GM18861 (cell line): ENCODE data around the gene FBL.
"Not testable (repeated sequence)": the region's sequence is repeated elsewhere in the genome, so short reads cannot be mapped to it uniquely, and the experiment has no call there.

ENCODE experiments used
- ATAC-seq: cut with Tn5 transposase; IDR thresholded peaks from one replicate; pipeline ENCODE4 v1.9.1; 2021; ENCODE audit not compliant: unreplicated experiment

The FBL gene

GRCh38 chr19:39825531-39826076, 20.6 kb downstream of the FBL start:
- ATAC-seq: no peak

- no peak for ATAC-seq
Observed at GRCh38 chr19:39825093-39825463, 21.1 kb downstream of the FBL start.

- peak; percentile 79 for ATAC-seq
Observed at GRCh38 chr19:39824143-39825092, 21.8 kb downstream of the FBL start.

DNA sequence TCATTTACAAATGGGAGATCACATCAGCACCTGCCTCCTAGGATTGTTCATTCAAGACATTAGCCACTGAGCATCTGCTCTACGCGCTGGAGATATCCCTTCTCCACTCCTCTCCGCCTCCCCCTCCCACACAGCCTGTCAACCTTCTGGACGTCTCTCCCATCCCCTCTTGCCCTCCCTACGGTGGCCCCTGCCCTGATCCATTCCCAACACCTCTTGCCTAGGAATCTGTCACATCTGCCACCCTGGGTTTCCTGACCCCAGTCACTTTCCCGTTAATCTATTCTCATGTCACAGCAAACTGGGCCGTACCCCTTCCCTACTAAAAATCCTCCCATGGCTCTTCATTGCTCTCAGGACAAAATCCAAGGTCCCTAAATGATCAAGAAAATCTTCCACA, 22.5 kb downstream of the FBL start:
- no peak for ATAC-seq

DNA sequence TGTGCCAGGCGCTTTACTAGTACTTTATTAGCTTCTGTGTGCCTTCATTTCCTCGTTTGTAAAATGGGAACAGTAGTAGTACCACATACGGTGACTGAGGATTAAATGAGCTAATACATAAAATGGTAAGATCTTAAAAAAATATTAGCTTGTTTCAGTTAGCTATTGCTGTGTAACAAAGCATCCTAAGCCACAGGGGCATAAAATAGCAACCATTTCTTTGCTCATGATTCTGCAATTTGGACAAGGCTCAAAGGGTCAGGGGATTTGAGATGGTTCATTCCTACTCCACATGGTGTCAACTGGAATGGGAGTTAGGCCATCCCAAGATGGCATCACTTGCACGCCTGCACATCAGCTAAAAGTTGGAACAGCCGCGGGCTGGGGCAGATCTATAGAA, 25.5 kb downstream of the FBL start:
- ATAC-seq: no peak

- no peak for ATAC-seq
Observed at GRCh38 chr19:39819786-39820185, 26.4 kb downstream of the FBL start.

- ATAC-seq: no peak
Observed at GRCh38 chr19:39818626-39819097, 27.5 kb downstream of the FBL start.

DNA sequence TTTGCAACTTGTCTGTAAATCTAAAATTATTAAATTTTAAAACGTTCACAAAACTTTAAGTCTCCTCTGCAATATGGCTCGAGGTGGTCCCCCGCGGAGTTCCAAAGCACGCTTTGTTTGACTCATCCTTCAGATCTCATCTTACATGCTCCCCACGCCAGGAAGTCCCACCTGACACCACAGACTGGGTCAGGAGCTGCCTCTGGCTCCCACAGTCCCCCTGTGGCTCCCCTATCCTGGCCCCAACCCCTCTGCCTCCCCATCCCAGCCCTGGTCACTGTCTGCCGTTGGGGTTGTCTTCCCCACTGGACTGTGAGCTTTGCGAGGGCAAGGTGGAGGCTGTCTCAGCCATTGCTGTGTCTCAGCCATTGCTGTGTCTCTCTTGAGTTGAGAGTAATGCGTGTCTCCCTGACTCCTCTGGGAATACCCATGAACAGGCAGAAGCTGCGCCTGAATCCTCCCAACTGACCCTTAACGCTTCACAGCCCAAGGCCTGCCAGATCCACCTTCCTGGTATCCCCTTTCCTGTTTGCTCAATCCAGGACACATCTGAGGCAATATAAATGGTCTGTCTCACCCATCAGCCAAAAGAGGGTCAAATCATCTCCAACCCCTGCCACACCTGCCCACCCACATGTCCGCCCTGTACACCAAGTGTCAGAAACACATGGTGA, 28.2 kb downstream of the FBL start:
- ATAC-seq: no peak

DNA sequence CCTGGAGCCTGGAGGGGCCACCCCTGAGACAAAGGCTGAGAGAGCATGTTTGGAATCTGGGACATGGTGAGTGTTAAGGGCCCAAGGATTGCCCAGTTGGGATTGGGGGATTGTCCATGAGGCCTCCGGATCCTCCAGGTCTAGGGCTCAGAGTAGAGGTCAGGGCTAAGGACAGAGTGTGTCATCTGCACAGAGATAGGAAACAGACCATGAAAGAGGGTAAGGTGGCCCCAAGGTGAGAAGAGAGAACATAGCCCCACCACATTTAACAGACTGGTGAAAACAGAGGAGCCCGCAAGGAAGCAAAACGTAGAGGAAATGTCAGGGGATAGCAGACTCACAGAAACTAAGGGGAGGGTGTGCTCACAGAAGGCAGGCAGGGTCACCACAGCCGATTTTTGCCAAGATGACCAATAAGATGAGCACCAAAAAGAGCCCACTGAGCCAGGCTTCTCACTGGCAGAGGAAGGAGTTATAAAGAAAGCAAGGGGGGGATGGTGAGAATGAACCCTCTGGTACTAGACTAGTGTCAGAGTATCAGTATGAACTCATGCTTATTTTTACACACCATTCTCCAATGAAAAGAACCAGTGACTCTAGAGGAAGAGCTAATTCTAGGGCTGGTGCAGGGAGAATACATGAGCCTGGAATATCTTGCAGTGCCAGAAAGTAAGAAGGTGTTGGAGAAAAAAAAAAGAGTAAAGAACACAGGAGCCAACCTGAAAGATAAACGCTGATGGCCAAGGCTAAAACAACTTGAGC, 29.7 kb downstream of the FBL start:
- no peak for ATAC-seq

GRCh38 chr19:39814595-39814994, 31.6 kb downstream of the FBL start:
- ATAC-seq: no peak

DNA sequence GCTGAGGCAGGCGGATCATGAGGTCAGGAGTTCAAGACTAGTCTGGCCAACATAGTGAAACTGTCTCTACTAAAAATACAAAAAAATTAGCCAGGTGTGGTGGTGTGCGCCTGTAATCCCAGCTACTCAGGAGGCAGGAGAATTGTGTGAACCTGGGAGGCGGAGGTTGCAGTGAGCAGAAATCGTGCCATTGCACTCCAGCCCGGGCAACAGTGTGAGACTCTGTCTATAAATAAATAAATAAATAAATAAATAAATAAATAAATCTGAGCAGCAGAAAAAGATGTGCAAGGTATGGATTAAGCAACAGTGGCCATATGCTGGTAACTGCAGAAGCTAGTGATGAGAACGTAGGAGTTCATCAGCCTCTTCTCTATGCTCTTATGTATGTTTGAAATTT, 32.1 kb downstream of the FBL start:
- ATAC-seq: not testable (repeated sequence)

- no peak for ATAC-seq
Observed at GRCh38 chr19:39813264-39813993, 32.8 kb downstream of the FBL start.

GRCh38 chr19:39811064-39811463, 35.1 kb downstream of the FBL start:
- no peak for ATAC-seq

DNA sequence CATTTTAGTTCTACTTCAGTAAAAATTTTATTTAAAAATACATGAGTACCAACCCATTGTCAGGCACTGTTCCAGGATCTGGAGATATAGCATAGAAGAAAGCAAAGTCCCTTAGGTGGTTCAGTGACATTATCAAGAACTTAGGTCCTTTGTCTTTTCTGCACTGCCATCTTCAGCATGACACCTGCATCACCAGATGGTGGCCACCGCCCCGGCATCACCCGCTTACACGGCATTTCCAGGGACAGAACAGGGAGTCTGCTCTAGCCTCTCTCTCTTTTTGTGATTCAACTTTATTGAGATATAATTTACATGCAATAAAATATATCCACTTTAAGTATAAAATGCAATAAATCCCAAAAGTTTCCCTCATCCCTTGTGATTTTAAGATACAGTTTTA, 35.8 kb downstream of the FBL start:
- ATAC-seq: no peak

GRCh38 chr19:39809368-39809767, 36.8 kb downstream of the FBL start:
- no peak for ATAC-seq

GRCh38 chr19:39808688-39809087, 37.5 kb downstream of the FBL start:
- ATAC-seq: not testable (repeated sequence)

DNA sequence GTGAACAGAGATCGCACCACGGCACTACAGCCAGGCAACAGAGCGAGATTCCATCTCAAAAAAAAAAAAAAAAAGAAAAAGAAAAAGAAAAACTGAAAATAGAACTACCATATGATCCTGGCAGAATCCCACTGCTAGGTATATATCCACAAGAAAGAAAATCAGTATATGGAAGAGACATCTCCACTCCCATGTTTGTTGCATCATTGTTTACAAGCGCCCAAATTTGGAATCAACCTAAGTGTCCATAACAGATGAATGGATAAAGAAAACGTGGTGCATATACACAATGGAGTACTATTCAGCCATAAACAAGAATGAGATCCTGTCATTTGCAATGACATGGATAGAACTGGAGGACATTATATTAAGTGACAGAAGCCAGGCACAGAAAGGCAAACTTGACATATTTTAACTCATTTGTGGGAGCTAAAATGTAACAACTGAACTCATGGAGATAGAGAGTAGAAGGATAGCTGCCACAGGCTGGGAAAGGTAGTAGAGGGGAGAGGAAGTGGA, 38.3 kb downstream of the FBL start:
- no peak for ATAC-seq

- no peak for ATAC-seq
Observed at GRCh38 chr19:39805104-39805503, 41.1 kb downstream of the FBL start.

DNA sequence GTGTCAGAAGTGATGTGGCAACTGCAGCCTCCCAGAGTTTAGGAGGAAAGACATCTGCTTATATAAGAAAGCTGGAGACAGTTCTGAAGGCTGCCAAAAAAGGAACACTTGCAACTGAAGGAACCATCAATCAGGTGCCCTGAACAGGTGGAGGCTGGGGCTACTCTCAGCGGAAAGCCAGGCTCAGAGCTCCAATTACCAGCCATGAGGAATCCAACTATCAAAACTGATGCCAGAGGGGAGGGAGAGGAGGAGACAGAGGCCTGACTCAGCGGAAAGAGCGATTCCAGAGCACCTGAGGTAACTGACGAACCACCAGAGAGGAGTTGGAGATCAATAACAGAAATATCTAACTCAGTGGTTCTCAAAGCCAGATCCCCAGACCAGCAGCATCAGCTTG, 43.2 kb downstream of the FBL start:
- no peak for ATAC-seq

- ATAC-seq: no peak
Observed at GRCh38 chr19:39797083-39797482, 49.1 kb downstream of the FBL start.
